ENCODE data around the gene GRAP.
"Not testable (repeated sequence)": the region's sequence is repeated elsewhere in the genome, so short reads cannot be mapped to it uniquely, and the experiment has no call there.

GRAP gene

DNA sequence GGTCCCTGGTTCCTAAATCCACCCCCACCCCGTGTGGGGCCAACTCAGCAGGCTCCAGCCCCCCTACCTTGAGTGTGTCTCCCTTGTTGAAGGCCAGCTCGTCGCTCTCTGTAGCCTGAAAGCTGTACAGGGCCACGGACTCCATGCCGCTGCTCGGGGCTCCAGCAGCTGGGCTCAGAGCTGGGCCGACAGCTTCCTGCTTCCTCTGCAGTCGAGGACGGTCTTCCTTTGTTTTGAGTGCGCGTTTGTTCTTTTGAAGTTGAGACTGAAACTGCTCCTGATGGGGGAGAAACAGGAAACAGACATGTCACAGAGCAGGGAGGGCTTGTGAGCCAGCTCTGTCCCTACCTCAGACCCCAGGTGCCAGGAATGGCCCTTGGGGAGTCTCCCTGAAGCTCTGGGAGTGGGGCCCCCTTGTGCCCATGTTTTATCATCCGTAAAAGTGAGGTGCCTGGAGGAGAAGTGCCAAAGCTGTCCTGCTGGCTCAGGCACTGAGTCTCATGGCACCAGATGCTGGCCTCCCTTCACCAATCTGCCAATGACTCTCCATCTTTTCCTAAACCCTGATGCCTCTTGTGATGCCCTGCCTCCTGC is at the start of gene GRAP:
TSS of gene GRAP (minus strand) at position 176 of the 594 bp plus-strand sequence. CDS start at position 145, 31 bp downstream.
- not testable (repeated sequence) for DNase-seq (ENCODE audit: low spot score)

DNA sequence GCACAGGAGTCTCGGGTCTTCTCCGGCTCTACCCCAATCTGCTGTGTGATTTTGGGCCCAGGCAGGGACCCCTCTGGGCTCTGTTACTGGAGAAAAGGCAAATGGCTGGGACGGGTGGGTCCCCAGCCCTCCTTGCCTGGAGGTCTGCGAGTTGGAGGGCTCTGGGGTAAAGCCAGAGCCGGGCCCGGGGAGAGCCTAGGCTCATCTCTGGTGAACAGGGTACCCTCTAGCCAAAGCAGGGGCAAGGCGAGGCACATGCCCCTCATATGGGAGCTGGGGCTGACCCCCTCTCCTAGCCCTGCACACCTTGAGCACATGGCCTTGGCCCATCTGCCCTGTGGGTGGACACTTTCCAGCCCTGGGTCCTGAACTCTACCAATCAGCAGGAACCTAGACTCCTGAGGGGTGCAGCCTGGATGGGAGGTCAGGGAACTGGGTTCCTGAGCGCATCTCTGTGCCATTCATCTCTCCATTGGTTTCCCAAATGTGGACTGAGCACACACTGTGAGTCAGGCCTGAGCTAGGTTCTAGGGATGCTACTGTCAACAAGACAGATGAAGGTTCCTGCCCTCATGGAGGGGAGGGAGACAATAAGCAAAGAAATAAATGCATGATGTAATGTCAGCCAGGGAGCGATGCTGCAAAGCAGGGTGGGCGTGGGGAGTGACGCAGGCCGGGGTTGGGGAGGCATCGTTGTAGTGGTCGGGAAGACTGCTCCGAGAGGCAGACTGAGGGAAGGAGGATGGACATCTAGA is 47.1 kb upstream of the GRAP start:
- not testable (repeated sequence) for DNase-seq (ENCODE audit: low spot score)

DNA sequence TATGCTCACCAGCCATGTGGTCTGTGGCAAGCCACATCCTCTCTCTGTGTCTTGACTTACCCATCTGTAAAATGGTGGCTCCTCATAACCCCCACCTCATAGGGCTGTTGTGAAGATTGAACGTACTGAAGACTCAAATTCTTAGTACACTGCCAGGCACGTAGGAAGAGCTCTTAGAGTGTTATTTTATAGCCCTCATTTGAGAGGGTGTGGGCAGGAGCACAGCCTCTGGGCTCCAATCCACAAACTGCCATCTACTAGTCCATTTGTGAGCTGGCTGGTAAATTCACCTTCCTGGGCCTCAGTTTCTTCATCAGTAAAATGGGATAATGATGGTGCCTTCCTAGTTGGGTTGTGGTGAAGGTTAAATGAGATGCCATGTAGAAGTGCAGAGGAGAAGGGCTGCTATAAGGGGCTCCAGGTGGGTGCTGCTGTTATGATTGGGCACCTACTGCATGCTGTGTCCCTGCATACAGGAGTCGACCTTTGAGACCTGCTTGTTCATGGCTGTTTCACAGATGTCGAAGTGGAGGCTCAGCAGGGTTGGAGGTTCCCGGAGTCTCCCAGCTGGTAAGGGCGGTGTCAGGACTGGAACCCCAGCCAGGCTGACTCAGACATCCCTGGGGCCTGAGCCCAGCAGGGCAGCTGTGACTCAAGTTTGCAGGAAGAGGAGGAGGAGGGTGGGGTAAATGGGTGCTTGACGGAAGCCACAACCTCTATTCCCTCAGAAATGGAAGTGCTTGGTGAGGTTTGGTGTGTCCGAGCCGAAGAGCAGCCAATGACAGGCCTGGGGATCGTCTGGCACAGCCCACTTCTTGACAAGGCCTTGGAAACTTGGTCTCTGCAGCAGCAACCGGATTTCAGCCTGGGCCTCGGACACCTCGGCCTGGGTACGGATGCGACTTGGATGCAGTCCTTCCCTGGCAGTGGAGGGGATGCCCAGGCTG is 46.3 kb upstream of the GRAP start:
- DNase-seq (ENCODE audit: low spot score): not testable (repeated sequence)

DNA sequence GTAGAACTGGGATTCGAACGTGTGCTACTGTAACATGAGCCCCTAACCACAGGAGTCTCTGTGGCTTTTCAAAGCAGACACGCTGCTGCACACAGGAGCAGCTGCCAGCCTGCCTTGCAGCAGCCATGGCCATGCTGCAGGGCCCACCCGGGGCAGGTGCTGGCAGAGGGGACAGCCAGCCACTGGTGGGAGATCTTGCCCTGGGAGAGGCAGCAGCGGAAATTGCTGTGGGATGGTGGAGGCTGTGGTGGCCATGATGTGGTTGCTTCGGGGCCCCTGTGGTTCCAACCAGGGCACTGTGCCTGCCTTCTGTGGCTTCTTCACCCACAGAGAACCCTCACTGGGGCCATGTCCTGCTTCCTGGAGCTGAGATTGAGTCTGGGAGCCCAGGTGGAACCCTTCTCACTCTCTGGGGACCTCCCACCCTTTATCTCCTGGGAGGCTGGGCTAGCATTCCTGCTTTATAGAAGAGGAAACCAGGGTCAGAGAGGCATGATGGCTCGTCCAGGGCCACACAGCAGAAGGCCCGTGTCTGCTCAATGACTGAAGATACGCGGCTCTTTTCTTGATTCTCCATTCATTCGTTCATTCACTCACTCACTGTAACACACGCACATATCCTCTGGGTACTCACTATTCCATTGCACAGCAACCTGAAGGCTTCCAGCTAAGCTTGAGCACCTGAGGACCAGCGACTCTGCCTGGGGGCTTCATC is 43.5 kb upstream of the GRAP start:
- DNase-seq (ENCODE audit: low spot score): not testable (repeated sequence)

DNA sequence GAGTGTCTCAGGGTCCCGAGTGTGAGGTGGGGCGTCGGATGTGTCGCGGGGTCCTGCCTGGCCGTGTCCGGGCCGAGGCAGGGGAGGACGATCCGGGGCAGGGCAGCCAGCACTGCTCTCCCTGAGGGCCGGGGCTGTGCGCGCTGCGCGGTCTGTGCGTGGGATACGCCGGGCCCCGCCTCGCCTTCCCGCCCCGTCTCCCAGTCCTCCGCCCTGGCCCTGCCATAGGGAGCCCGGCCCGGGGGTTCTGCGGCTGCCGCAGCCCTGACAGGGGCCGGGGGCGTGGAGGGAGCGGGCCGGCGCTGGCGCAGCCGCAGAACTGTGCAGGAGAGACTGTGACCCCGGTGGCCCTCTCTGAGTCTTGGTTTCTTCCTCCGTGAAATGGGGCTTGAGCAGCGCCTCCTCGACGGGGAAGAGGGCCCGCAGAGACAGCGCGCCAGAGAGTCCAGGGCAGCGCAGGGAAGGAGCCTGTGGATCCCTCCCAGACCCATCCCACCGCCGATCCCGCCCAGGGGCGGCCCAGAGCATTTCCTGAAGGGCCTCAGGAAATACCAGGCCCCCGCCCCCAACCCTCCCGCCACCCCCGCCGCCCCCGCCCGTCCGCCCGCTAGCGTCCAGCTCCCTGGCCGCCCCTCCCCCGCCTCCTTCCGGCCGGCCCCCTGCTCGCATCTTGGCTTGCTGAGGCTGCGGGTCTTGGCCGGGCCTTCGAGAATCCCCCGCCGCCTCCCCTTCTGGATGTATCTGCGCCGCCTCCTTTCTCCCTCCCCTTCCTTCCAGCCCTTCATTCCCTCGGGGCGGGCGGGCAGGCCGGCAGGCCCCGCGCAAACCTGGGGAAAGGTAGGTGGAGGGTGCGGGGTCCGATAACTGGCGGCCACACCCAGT is 42.3 kb upstream of the GRAP start:
- not testable (repeated sequence) for DNase-seq (ENCODE audit: low spot score)

DNA sequence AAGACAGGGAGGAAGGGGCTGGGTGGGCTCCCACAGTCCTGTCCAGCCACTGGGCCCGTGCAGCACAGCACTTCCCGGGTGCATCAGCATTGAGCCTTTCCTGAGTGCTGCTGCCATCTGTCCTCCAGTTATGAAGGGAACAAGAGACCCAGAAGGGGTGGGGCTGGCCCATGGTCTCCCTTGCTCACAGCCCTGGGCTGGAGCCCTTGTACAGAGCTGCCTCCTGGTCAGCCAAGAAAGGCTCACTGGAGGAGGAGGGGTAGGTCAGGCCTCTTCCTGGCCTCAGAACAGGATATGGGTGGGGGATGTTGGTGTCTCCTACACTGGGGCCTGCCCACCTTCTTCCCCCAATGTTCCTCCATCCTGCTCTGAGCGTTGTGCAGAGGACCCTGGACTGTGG is 30.6 kb upstream of the GRAP start:
- not testable (repeated sequence) for DNase-seq (ENCODE audit: low spot score)

DNA sequence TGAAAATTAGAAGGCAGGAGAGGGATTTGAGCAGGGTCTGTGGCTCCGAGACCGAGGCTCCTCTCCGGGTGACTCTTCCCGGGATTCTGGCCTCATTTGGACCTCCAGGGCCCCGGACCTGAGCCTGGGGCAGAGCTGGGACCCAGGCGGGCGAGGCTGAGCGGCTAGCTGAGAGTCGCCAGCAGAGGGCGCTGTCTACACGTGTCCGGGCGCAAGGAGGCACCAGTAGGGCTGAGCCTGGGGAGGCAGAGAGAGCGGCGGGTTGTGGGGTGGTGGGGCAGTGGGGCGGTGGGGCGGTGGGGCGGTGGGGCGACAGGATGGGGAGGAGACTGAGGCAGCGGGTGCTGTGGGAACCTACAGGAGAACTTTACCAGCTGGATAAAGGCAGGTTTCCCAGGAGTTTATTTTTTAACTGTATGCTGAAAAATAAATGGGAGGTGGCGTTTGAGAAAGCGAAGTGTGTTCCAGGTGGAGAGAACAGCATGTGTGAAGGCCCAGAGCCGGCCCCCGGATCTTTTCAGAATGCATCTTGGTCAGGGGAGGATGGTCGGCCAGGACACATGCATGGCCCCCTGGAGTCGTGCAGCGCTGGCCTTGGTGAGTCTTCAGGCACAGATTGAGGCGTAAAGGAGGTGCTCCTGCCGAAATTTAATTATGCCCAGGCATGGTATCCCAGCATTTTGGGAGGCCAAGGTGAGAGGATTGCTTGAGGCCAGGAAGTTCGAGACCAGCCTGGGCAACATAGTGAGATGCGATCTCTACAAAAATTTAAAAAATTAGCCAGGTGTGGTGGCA is 29.8 kb upstream of the GRAP start:
- peak; percentile 35 for DNase-seq (ENCODE audit: low spot score)

DNA sequence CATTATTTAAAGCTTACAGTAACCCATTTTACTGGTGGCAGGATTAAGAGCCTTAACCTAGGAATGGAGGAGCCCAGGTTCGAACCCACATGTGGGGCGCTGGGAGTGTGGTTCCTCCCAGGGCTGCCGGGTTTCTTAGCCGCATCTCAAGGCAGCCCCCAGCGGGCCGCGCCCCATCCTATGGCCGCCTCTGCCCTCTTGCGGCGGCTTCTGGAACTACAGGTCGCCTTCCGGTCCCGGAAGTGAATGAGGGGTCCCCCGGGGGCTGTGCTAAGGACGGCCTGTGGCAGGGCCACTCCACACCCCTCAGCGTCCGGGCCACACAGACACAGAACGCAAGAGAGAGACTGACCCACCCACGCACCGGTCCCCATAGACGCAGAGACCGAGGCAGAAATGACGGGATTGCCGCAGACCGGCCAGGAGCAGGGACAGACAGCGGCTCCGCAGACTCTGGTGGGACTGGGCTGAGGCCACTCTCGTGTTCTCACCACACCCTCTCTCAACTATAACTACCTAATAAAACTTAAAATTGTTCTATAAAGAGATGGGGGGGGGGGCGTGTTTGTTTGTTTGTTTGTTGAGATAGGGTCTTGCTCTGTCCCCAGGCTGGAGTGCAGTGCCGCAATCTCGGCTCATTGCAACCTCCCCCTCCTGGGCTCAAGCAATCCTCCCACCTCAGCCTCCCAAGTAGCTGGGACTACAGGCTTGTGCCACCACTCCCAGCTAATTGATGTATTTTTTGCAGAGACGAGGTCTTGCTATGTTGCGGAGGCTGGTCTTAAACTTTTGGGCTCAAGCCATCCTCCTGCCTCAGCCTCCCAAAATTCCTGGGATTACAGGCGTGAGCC is 23.8 kb upstream of the GRAP start:
- DNase-seq (ENCODE audit: low spot score): not testable (repeated sequence)

DNA sequence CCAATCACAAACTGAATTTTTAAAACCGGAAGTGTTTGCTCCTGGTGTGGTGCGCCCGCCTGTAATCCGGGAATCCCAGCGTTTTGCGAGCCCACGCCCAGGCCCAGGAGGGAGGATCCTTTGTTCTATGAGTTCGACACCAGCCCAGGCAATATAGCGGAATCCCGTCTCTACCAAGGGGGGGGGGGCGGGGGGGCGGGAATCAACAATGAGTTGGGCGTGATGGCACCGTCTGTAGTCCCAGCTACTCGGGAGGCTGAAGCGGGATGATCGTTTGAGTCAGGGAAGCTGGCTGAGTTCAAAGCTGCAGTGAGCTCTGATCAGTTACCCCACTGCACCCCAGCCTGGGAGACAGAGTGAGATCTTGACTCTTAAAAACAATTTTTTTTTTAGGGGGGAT is 17.6 kb upstream of the GRAP start:
- DNase-seq (ENCODE audit: low spot score): not testable (repeated sequence)

DNA sequence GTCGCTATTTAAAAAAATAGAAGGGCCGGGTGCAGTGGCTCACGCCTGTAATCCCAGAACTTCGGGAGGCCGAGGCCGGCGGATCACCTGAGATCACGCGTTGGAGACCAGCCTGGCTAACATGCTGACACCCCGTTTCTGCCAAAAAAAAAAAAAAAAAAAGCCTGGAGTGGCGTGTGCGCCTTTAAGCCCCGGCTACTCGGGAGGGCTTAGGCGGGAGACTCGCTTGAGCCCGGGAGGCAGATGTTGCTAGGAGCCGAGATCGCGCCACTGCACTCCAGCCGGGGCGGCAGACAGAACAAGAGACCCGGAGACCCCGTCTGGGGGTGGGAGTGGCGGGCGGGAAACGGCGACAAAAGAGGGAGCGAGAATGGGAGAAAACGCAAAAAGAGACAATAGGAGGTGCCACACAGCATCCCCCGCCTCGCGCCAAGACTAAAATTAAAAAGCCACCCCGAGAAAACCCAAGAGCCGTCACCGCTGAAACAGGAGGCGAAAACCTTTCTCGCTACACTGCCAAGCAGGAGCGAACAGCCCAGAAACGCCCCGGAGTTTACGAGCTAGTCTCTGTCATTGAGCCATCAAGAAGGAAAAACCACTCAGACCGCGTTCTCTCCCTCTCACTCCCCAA is 16.7 kb upstream of the GRAP start:
- DNase-seq (ENCODE audit: low spot score): peak; percentile 94

DNA sequence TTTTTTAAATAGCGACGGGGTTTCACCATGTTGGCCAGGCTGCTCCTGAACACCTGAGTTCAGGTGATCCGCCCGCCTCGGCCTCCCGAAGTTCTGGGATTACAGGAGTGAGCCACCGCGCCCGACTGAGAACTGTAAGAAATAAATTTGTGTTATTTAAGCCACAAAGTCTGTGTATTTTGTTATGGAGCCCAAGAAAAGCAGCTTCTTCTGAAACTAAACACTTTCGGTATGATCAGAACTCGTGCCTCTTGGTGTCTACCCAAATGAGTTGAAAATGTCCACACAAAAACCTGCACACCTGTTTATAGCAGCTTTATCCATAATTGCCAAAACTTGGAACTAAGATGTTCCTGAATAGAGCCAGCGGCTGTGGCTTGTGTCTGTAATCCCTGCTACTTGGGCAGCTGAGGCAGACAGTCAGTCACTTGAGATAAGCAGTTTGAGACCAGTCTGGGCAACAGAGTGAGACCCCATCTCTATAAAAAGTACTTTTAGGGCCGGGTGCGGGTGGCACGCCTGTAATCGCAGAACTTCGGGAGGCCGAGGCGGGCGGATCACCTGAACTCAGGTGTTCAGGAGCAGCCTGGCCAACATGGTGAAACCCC is 16.1 kb upstream of the GRAP start:
- DNase-seq (ENCODE audit: low spot score): not testable (repeated sequence)

DNA sequence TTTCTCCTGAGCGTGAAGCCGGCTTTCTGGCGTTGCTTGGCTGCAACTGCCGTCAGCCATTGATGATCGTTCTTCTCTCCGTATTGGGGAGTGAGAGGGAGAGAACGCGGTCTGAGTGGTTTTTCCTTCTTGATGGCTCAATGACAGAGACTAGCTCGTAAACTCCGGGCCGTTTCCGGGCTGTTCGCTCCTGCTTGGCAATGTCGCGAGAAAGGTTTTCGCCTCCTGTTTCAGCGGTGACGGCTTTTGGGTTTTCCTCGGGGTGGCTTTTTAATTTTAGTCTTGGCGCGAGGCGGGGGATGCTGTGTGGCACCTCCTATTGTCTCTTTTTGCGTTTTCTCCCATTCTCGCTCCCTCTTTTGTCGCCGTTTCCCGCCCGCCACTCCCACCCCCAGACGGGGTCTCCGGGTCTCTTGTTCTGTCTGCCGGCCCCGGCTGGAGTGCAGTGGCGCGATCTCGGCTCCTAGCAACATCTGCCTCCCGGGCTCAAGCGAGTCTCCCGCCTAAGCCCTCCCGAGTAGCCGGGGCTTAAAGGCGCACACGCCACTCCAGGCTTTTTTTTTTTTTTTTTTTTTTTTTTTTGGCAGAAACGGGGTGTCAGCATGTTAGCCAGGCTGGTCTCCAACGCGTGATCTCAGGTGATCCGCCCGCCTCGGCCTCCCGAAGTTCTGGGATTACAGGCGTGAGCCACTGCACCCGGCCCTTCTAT is 15.4 kb upstream of the GRAP start:
- peak; percentile 70 for DNase-seq (ENCODE audit: low spot score)

DNA sequence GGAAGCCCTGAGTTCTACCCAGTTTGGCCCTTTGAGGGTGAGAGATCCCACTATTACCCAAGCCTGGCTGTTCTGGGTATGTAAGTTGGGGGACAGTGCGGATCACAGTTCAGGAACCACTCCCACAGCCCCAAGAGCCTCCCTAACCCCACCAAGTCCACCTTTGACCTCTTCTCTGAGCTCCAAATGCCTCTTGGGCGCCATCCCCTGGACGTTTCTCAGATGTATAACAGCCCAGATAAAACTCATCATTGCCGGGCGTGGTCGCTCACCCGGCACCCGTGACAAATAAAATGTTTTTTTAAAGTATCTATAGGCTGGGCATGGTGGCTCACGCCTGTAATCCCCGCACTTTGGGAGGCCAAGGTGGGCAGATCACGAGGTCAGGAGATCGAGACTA is 8.7 kb upstream of the GRAP start:
- DNase-seq (ENCODE audit: low spot score): not testable (repeated sequence)

DNA sequence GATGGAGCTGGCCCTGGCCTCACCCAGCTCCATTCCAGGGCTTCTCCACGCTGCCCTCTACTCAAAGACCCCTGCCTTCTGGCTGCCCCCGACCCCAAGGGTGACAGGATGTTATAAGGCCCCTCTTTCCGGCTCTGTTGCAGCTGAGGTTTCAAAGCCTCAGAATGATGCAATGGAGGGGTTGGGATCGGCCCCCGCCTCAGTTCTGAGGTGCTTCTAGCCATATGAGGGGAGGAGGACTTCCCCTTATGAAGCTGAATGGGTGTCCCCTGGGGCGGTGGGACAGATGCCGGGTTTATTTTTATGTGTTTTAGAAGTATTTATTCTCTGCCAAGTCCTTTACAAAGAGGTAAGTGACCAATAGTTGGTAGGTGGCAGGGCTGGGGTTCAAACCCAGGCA is 2.1 kb upstream of the GRAP start:
- DNase-seq (ENCODE audit: low spot score): not testable (repeated sequence)

DNA sequence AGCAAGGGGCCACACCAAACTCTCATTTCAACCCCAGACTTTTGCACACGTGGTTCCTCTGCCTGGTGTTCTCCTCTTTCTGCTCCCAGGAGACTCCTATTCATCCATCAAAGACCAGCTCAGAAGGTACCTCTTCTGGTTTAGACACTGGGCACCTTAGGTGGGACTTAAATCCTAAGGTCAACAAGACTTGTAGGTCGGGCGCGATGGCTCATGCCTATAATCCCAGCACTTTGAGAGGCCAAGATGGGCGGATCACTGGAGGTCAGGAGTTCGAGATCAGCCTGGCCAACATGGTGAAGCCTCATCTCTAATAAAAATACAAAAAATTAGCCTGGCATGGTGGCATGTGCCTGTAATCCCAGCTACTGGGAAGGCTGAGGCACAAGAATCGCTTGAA is 753 bp upstream of the GRAP start:
- DNase-seq (ENCODE audit: low spot score): not testable (repeated sequence)

DNA sequence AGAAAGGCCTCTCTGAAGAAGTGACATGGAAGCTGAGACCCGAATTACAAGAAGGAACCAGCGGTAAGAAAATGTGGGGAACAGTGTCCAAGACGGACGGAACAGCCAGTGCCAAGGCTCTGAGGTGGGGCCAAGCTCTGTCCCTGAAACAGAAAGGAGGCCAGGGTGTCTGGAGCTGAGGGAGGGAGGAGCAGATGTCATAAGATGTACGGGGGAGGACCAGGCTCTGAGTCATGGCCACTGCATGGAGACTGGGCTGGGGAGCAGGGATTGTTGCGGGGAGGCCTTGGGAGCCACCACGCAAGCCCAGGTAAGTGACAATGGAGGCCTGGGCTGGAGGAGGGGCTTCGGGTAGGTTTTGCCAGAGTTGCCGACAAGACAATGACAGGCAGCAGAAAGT is 2.1 kb downstream of the GRAP start:
- DNase-seq (ENCODE audit: low spot score): not testable (repeated sequence)

DNA sequence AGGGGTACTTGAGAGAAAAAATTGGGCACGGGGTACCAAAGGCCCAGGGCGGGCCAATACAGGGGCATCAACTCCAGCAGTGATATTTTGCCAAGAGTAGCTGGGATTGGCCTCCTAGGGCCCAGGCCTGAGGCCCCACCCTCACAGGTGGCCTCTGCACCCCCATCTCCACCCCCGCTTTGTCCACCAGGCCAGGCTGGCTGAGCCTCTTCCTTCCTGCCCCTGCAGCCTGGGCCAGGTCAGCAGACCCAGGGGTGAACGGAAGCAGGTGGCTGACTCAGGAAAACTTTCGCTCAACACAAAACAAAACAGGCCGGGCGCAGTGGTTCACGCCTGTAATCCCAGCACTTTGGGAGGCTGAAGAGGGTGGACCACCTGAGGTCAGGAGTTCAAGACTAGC is 3.7 kb downstream of the GRAP start:
- not testable (repeated sequence) for DNase-seq (ENCODE audit: low spot score)
